ENCODE measurements around the gene REXO1.

DNA sequence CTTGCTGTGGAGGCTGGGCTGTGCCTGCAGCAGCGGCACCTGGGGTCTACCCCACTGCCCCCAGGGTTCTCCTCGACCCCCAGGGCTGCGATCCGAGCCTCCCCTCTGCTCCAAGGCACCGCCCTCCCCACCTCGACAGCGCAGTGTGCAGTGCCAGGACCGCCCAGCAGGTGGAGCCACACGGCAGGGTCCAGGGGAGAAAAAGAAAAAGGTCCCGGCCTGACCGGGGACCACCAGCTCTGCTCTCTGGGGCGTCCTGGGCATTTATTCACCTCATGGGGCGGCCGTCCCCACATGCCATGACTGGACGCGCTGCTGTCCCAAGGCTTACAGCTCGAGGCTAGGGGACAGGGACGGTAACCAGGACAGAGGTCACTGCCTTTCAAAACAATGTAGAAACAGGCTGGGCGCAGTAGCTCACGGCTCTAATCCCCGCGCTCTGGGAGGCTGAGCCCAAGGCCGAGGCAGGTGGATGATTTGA, 10.6 kb downstream of the REXO1 start:
- TF ChIP-seq, protein P1, sequence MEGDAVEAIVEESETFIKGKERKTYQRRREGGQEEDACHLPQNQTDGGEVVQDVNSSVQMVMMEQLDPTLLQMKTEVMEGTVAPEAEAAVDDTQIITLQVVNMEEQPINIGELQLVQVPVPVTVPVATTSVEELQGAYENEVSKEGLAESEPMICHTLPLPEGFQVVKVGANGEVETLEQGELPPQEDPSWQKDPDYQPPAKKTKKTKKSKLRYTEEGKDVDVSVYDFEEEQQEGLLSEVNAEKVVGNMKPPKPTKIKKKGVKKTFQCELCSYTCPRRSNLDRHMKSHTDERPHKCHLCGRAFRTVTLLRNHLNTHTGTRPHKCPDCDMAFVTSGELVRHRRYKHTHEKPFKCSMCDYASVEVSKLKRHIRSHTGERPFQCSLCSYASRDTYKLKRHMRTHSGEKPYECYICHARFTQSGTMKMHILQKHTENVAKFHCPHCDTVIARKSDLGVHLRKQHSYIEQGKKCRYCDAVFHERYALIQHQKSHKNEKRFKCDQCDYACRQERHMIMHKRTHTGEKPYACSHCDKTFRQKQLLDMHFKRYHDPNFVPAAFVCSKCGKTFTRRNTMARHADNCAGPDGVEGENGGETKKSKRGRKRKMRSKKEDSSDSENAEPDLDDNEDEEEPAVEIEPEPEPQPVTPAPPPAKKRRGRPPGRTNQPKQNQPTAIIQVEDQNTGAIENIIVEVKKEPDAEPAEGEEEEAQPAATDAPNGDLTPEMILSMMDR (IDR thresholded peaks at IDR 0.05; ENCODE audit: low read length): peak; percentile 97
- no peak for TF ChIP-seq EZH2 (optimal IDR thresholded peaks at IDR 0.05; ENCODE audit: low read depth, low read length)

All from MM.1S (cell line).